Stimulated activated effector memory CD8-positive, alpha-beta T cell treated with anti-CD3 and anti-CD28 coated beads, Interleukin-12 subunit alpha, Interleukin-12 subunit beta, amount 100 ng/mL, for 72 hours (primary cell): ENCODE measurements around the gene MLH1.

ENCODE experiments used
- ATAC-seq: fragments of 150-1000 bp; cut with Tn5 transposase; 2 replicates; pipeline ENCODE4 v1.10.0; 2021
- DNase-seq, 2 donors: peaks; one replicate each; pipeline ENCODE4 v3.0.0; 2021 to 2022; ENCODE audit warnings: low spot score in 2 of 2
- H3K27ac Mint-ChIP-seq: one replicate; pipeline ENCODE4 v1.8.0; 2022; ENCODE audit warnings: mild to moderate bottlenecking, mixed read lengths
- H3K36me3 Mint-ChIP-seq: one replicate; pipeline ENCODE4 v1.8.0; 2022; ENCODE audit warnings: mild to moderate bottlenecking, mixed read lengths
- H3K4me1 Mint-ChIP-seq: one replicate; pipeline ENCODE4 v1.8.0; 2022; ENCODE audit warnings: mixed read lengths
- H3K4me3 Mint-ChIP-seq: one replicate; pipeline ENCODE4 v1.8.0; 2022; ENCODE audit warnings: mild to moderate bottlenecking, mixed read lengths
- H3K9me3 Mint-ChIP-seq: one replicate; pipeline ENCODE4 v1.8.0; 2022; ENCODE audit warnings: mixed read lengths

The MLH1 gene

DNA sequence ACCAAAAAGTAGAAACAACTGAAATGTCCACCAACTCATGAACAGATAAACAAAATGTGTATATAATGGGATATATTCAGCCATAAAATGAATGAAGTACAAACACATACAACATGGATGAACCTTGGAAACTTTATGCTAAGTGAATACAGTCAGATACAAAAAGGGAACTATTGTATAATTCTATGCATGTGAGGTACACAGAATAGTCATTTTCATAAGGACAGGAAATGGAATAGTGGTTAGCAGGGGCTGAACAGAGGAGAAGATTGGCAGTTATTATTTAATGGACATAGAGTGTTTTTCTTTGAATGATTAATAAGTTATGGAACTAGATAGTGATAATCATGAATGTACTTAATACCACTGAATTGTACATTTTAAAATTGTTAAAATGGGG is 28.5 kb upstream of the MLH1 start:
- Mint-ChIP-seq H3K36me3 (no peaks in the 10 kb centered on the region), H3K4me3 (no peak overlapping the region), H3K27ac (no peak overlapping the region), H3K9me3 (no peaks in the 10 kb centered on the region), H3K4me1 (peaks cover 11% of the 10 kb centered on the region)
- no peak for DNase-seq
- ATAC-seq, result no peak

DNA sequence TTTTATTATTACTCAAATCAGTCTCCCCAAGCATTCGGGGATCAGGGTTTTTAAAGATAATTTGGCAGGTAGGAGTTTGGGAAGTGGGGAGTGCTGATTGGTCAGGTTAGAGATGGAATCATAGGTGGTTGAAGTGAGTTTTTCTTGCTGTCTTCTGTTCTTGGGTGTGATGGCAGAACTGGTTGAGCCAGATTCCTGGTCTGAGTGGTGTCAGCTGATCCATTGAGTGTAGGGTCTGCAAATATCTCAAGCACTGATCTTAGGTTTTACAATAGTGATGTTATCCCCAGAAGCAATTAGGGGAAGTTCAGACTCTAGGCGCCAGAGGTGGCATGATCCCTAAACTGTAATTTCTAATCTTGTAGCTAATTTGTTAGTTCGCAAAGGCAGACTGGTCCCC is 27.9 kb upstream of the MLH1 start:
- no peak overlapping the region for H3K4me3 Mint-ChIP-seq
- H3K36me3 Mint-ChIP-seq, result no peaks in the 10 kb centered on the region
- no peak for DNase-seq
- H3K9me3 Mint-ChIP-seq, result no peaks in the 10 kb centered on the region
- no peak overlapping the region for H3K27ac Mint-ChIP-seq
- H3K4me1 Mint-ChIP-seq, result peaks cover 16% of the 10 kb centered on the region
- no peak for ATAC-seq

DNA sequence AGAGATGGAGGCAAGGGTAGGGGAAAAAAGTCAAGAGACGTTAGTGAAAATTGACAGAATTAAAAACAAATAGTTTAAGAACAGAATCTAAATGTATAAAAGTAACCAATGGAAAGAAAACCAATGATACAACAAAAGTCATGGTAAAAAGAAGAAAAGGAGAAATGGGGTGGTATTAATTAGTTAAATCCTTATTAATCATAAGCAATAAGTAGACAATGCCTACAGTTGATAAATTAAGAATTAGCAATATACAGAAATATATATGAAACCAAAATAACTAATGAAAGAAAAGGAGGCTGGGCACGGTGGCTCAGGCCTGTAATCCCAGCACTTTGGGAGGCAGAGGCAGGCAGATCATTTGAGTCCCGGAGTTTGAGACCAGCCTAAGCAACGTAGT is 24.2 kb upstream of the MLH1 start:
- peaks cover 28% of the 10 kb centered on the region for H3K4me1 Mint-ChIP-seq
- H3K27ac Mint-ChIP-seq, result peak overlapping the region; percentile 93
- DNase-seq (no peak), ATAC-seq (no peak)
- H3K36me3 Mint-ChIP-seq, result no peaks in the 10 kb centered on the region
- no peaks in the 10 kb centered on the region for H3K9me3 Mint-ChIP-seq
- H3K4me3 Mint-ChIP-seq, result no peak overlapping the region

DNA sequence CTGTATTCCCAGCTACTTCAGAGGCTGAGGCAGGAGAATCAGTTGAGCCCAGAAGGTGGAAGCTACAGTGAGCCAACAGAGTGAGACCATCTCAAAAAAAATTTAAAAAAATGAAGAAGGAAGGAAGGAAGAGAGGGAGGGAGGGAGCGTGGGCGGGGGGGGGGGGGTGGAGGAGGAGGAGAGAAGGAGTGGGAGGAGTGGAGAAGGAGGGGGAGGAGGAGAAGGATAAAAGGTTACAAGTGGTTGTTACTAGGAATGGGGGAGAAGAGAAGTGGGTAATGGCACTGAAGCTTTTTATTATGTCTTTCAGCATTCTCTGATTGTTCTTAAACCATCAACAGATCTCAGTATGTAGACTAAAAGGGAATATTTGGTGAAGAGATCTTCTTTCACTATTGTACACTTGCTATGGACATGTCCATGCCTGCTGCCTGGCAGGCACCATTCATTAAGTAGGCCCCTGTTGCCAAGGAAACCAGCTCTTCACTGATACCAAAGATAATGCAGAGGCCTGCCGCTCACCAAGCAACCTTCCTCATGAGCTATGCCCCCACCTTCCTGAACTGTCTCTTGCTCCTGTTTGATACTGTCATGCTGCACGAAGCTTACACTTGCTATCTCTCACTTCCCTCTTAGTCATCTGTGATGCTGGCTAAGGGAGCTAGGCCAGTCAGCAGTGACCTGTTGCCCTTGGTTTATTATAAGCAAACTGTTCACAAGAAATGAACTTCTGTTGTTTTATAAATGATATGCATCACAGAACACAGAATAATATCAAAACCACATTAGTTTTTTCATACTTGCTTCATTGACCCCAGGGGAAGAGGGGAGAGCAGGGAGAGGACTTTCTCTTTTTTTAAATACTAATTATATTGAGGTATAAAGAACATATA is 23.5 kb upstream of the MLH1 start:
- DNase-seq (peak in 1 of 2 donors; percentile 14), ATAC-seq (peak; percentile 100)
- peak overlapping the region; percentile 93 for H3K27ac Mint-ChIP-seq
- H3K4me3 Mint-ChIP-seq, result no peak overlapping the region
- H3K9me3 Mint-ChIP-seq, result no peaks in the 10 kb centered on the region
- peaks cover 28% of the 10 kb centered on the region for H3K4me1 Mint-ChIP-seq
- H3K36me3 Mint-ChIP-seq, result no peaks in the 10 kb centered on the region

DNA sequence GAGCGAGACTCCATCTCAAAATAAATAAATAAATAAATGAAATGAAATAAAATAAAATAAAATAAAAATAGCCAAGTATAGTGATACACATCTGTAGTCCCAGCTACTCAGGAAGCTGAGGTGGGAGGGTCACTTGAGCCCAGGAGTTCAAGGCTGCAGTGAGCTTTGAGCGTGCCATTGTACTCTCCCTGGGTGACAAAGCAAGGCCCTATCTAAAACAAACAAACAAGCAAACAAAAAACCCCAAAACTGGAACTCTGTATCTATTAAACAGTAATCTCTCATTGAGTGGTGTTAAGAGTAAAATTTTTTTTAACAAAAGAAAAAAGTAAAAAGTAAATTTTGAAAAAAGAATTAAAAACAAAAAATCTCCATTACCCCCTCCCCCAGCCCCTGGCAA is 21.2 kb upstream of the MLH1 start:
- ATAC-seq (no peak), DNase-seq (no peak)
- Mint-ChIP-seq H3K27ac (no peak overlapping the region), H3K4me1 (peaks cover 28% of the 10 kb centered on the region), H3K9me3 (no peaks in the 10 kb centered on the region), H3K36me3 (no peaks in the 10 kb centered on the region), H3K4me3 (no peak overlapping the region)

DNA sequence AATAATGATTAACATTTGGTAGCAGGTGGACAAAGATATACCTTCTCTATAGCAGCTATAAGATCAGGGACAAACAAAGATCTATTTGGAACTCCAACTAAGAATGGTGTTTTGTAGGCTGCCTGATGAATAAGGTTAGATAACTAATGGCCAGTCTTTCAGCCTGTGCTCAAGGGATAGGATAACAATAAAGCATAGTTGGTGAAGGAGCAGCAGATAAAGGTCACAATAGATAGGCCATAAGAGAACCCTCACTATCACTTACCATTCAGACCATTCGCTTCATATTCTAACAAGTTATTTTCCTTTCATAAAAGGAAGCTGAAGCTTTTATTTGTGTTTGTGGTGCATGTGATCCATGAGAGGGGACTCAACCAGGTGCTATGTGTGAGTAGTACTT is 20.2 kb upstream of the MLH1 start:
- H3K4me3 Mint-ChIP-seq, result no peak overlapping the region
- H3K27ac Mint-ChIP-seq, result no peak overlapping the region
- H3K36me3 Mint-ChIP-seq, result no peaks in the 10 kb centered on the region
- peaks cover 28% of the 10 kb centered on the region for H3K4me1 Mint-ChIP-seq
- no peak for DNase-seq
- no peak for ATAC-seq
- H3K9me3 Mint-ChIP-seq, result no peaks in the 10 kb centered on the region

DNA sequence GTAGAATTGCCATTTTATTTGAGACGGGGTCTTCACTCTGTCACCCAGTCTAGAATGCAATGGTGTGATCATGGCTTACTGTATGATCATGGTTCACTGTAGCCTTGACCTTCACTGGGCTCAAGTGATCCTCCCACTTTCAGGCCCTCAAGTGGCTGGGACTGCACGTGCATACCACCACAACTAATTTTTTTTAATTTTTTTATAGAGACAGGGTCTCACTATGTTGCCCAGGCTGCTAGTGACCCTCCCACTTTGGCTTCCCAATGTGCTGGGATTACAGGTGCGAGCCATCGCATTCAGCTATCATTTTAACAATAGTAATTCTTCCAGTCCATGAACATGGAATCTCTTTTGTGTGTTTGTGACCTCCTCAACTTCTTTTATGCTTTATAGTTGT is 12.3 kb upstream of the MLH1 start:
- peaks cover 4% of the 10 kb centered on the region for H3K4me1 Mint-ChIP-seq
- H3K9me3 Mint-ChIP-seq, result peaks cover 7% of the 10 kb centered on the region
- DNase-seq (no peak), ATAC-seq (no peak)
- H3K4me3 Mint-ChIP-seq, result no peak overlapping the region
- no peaks in the 10 kb centered on the region for H3K36me3 Mint-ChIP-seq
- H3K27ac Mint-ChIP-seq, result no peak overlapping the region

DNA sequence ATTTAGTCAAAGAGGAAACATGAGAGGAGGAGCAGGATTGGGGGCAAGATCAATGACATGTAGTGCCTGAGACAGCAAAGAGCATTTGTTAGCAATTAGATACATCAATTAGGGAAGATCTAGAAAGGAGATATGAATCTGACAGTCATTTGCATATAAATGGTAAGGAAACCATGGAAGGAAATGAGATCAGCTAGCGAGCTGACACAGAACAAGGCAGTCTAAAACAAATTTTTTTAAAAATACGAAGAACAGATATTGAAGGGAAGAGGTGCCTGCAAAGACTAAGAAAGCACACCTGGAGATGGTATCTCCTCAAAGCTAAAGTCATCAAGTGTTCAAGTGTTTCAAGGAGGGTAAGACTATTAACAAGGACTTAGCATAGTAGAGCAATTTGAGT is 5.0 kb upstream of the MLH1 start:
- Mint-ChIP-seq H3K4me3 (no peak overlapping the region), H3K4me1 (peaks cover 29% of the 10 kb centered on the region), H3K36me3 (no peaks in the 10 kb centered on the region), H3K27ac (no peak overlapping the region), H3K9me3 (peaks cover 3% of the 10 kb centered on the region)
- ATAC-seq, result no peak
- DNase-seq, result no peak

DNA sequence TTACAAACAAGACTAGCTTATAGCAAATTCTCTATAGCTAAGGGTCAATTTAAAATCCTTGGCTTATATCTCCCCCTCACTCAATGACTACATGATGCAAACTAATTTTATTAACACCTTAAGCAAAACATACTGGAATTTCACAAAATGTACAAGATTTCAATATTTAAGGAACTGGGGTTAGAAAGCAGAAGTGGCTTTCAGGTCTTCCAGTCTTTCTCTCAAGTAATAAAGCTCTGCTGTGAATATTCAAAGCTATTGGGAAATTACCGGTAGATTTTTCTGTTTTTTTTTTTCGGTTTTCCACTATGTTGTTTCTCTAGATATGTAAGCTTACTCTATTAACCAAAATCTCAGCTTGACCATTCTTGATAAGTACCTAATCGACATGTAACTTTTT is 4.3 kb upstream of the MLH1 start:
- H3K27ac Mint-ChIP-seq, result peak overlapping the region; percentile 32

DNA sequence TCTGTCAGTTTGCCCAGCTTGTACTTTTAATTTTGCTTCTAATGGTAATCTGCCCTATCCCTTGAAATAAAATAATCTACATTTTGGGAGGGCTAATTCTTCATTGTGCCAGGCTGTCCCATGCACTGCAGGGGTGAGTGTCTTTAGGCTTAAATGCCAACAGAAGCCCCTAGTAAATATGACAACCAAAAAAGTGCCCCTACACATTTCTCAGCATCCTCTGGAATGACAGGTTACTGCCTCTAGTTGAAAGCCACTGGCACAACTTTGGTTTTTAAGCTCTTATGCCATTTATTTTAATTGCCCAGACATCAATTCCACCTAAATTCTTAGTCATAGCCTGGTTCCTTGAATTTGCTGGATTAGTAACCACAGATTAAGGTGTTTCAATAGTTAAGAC is 3.8 kb upstream of the MLH1 start:
- peaks cover 29% of the 10 kb centered on the region for H3K4me1 Mint-ChIP-seq
- ATAC-seq (no peak), DNase-seq (no peak)
- H3K4me3 Mint-ChIP-seq, result no peak overlapping the region
- no peak overlapping the region for H3K27ac Mint-ChIP-seq
- H3K9me3 Mint-ChIP-seq, result peaks cover 3% of the 10 kb centered on the region
- no peaks in the 10 kb centered on the region for H3K36me3 Mint-ChIP-seq

More for the DNA sequence above, 4.3 kb upstream of the MLH1 start:
- DNase-seq, result no peak
- no peak for ATAC-seq
- Mint-ChIP-seq H3K4me3 (no peak overlapping the region), H3K9me3 (peaks cover 3% of the 10 kb centered on the region), H3K4me1 (peaks cover 29% of the 10 kb centered on the region), H3K36me3 (no peaks in the 10 kb centered on the region)

DNA sequence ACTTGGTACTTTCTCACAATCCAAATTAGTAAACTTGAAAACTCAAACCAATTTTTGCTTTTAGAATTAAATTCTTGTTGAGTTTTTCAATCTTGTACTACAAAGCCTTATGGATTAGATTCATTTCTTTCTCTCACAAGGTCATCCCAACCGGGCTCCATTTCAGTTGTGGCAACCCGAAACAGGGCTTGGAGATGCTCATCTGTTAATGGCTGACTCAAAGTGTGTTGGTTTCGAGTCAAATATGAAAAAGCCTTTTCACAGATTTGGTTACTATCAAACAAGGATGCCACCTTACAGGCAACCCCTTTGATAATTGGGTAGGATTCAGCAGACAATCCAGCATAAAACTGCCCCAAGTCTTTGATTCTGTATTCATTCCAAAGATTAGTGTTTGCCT is 2.2 kb upstream of the MLH1 start:
- H3K4me3 Mint-ChIP-seq, result no peak overlapping the region
- ATAC-seq (no peak), DNase-seq (peak; percentile 11 to 74)
- no peak overlapping the region for H3K27ac Mint-ChIP-seq
- H3K9me3 Mint-ChIP-seq, result peaks cover 3% of the 10 kb centered on the region
- peaks cover 23% of the 10 kb centered on the region for H3K4me1 Mint-ChIP-seq
- H3K36me3 Mint-ChIP-seq, result no peaks in the 10 kb centered on the region

DNA sequence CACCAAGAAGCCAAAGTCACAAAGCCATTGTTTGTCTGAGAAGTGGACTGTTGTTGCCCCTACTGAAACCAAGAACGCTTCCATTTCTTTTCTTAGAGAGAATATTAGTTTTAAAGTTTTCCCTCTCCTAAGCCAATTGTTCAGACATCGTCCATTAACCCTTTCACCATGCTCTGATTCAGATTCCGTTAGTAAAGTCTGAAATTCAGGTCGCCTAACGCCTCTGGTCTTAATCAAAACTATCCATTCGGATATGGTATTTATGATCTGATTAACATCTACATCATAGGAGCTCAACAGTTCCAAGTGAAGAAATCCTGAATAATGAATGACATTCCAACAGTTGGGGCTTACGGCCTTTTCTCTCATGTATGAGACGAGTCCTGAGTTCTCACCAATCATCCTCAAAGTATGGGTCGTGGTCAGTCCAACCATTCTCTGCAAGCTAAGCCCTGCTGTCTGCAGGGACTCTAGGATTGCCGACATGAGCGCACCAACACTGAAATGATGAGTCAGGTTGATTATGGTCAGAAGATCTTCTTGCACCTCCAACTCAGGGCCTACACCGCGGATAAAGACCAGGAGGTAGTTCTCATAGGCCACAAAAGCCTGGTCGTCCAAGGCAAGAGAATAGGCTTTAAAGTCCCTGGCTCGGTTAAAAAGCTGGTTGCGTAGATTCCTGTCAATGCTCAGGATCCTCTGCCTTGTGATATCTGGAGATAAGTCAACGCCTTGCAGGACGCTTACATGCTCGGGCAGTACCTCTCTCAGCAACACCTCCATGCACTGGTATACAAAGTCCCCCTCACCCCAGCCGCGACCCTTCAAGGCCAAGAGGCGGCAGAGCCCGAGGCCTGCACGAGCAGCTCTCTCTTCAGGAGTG is 1.2 kb upstream of the MLH1 start:
- ATAC-seq, result no peak

DNA sequence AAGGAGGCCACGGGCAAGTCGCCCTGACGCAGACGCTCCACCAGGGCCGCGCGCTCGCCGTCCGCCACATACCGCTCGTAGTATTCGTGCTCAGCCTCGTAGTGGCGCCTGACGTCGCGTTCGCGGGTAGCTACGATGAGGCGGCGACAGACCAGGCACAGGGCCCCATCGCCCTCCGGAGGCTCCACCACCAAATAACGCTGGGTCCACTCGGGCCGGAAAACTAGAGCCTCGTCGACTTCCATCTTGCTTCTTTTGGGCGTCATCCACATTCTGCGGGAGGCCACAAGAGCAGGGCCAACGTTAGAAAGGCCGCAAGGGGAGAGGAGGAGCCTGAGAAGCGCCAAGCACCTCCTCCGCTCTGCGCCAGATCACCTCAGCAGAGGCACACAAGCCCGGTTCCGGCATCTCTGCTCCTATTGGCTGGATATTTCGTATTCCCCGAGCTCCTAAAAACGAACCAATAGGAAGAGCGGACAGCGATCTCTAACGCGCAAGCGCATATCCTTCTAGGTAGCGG is 452 bp upstream of the MLH1 start, which contains the start of gene EPM2AIP1:
Gene EPM2AIP1, minus strand, starts transcription at position 326 of the 520 bp plus-strand sequence. Its CDS starts 54 bp downstream, at position 272.
- Mint-ChIP-seq H3K4me1 (peaks cover 31% of the 10 kb centered on the region), H3K9me3 (peaks cover 3% of the 10 kb centered on the region), H3K36me3 (no peaks in the 10 kb centered on the region), H3K4me3 (no peak within 1 kb of the TSS), H3K27ac (no peak within 1 kb of the TSS)
- ATAC-seq (peak; percentile 91), DNase-seq (no peak)

More for the DNA sequence above, 1.2 kb upstream of the MLH1 start:
- Mint-ChIP-seq H3K9me3 (peaks cover 3% of the 10 kb centered on the region), H3K4me3 (no peak overlapping the region), H3K4me1 (peaks cover 28% of the 10 kb centered on the region), H3K36me3 (no peaks in the 10 kb centered on the region), H3K27ac (no peak overlapping the region)
- DNase-seq, result no peak

DNA sequence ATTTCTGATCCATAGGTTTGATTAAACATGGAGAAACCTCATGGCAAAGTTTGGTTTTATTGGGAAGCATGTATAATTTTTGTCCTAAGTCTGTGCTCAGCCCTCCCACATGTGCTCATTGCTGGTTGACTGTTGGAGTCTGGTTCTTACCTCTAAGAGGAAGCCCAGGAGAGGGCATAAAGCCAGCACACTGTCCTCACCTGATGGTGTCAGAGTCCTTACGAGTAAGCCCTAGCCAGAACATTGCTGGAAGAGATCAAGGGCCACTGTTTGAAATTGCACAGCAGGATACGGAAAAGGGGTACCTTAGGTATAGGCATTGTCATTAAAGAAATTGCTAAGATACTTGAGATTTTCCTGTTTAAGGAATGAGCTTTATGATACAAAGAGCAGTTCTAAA is 21.3 kb downstream of the MLH1 start:
- ATAC-seq (no peak), DNase-seq (no peak)
- H3K9me3 Mint-ChIP-seq, result no peaks in the 10 kb centered on the region
- no peak overlapping the region for H3K4me3 Mint-ChIP-seq
- peaks cover 4% of the 10 kb centered on the region for H3K4me1 Mint-ChIP-seq
- no peaks in the 10 kb centered on the region for H3K36me3 Mint-ChIP-seq
- no peak overlapping the region for H3K27ac Mint-ChIP-seq

DNA sequence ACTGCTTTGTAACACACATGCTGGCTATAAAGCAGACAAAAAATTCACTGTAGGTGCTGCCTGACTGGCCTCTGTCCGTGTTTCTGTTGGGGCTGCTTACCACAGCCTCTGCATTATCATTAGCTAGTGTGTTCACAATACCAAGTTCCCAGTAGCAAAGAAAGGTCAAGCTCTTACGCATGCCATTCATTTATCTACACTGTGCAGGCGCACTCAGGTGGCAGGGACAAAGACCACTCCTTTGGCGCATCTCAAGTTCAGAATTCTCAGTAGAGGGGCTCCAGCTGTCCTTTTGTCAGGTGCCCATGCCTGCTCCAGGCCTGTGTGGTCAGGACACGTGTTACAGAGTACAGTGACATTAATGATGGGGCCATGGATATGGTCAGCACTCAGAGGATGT is 22.3 kb downstream of the MLH1 start:
- H3K27ac Mint-ChIP-seq, result peak overlapping the region; percentile 56
- ATAC-seq, result no peak
- H3K4me3 Mint-ChIP-seq, result no peak overlapping the region
- no peak for DNase-seq
- H3K36me3 Mint-ChIP-seq, result no peaks in the 10 kb centered on the region
- H3K9me3 Mint-ChIP-seq, result no peaks in the 10 kb centered on the region
- peaks cover 4% of the 10 kb centered on the region for H3K4me1 Mint-ChIP-seq
